MCF 10A (cell line): ENCODE data around the gene RAI14. TPM values are rescaled to one million over a fixed set of nuclear protein-coding genes. Genes with fewer than 3 reads are reported as not detected.

Source experiments
- BruUV-seq: library from RNA; stranded (reverse); fragments of 400-500 nt; replicated peaks from 2 replicates; lab custom pipeline; 2021; lab: Mats Ljungman, UMichigan
- CTCF ChIA-PET: fragments of 300-600 bp; sonication (Branson Sonifier 250); formaldehyde crosslinking; extraction: SDS; loops from one replicate; lab custom pipeline; 2021; ENCODE audit warnings: antibody characterized with exemption, inconsistent platforms; lab: Yijun Ruan, JAX
- POLR2A ChIA-PET: fragments of 300-600, 350-650 bp; sonication (Branson Sonifier 250); formaldehyde crosslinking; extraction: SDS; loops from one replicate; lab custom pipeline; 2020; ENCODE audit warnings: antibody characterized with exemption, inconsistent platforms; lab: Yijun Ruan, JAX
- DNase-seq: peaks from one replicate; pipeline ENCODE4 v3.0.0-alpha.2; 2018; ENCODE audit not compliant: unreplicated experiment
- H3K27ac Mint-ChIP-seq: one replicate; pipeline ENCODE4 v1.8.0; 2022; ENCODE audit warnings: mild to moderate bottlenecking, low read depth, mixed read lengths; ENCODE audit not compliant: unreplicated experiment
- H3K27me3 Mint-ChIP-seq: one replicate; pipeline ENCODE4 v1.8.0; 2022; ENCODE audit warnings: mixed read lengths; ENCODE audit not compliant: insufficient read depth, unreplicated experiment
- H3K36me3 Mint-ChIP-seq: one replicate; pipeline ENCODE4 v1.8.0; 2022; ENCODE audit warnings: mild to moderate bottlenecking, moderate library complexity, mixed read lengths; ENCODE audit not compliant: insufficient read depth, unreplicated experiment
- H3K4me1 Mint-ChIP-seq: one replicate; pipeline ENCODE4 v1.8.0; 2022; ENCODE audit warnings: mixed read lengths; ENCODE audit not compliant: insufficient read depth, unreplicated experiment
- H3K4me3 Mint-ChIP-seq: one replicate; pipeline ENCODE4 v1.8.0; 2022; ENCODE audit warnings: mild to moderate bottlenecking, moderate library complexity, mixed read lengths; ENCODE audit not compliant: unreplicated experiment
- H3K9me3 Mint-ChIP-seq: one replicate; pipeline ENCODE4 v1.8.0; 2022; ENCODE audit warnings: mixed read lengths; ENCODE audit not compliant: unreplicated experiment
- intact Hi-C: fragments of 100-400 bp; cut with micrococcal nuclease; formaldehyde crosslinking; loops from 2 replicates; pipeline ENCODE4 v1.14.1; 2022
- total RNA-seq: library from RNA; stranded (reverse); gene quantifications from 2 replicates; pipeline ENCODE4 v1.2.3, GENCODE V29; 2022
- TF ChIP-seq, protein P1 (sequence below): fragments of 200-600 bp; IDR thresholded peaks from one replicate; pipeline ENCODE4 v1.8.0; 2022; ENCODE audit warnings: antibody characterized with exemption, mild to moderate bottlenecking; ENCODE audit not compliant: unreplicated experiment

The RAI14 gene
- total RNA-seq, 1 experiment from 2014 or later: 47.6 TPM

DNA sequence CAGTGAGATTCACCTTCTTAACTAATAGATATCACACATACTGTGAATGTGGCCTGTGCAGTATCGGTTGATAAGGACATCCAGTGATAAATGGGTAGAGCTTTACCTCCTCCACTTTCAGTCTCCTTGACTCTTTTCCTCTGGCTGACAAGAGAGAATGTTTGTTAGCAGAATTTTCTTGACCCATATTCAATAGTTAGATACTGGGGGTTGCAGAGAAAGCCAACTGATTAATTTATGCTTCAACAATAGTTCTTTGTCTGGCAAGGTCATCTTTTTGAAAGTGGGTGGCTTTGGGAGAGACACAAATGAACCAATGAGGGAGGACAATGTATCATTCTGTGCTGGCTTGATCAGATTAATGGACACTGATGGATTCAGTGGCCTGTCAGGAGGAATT is 213.1 kb downstream of the RAI14 start:
- no peaks in the 10 kb centered on the region for H3K27me3 Mint-ChIP-seq
- H3K36me3 Mint-ChIP-seq: no peaks in the 10 kb centered on the region
- no TSS peak for BruUV-seq
- no peak overlapping the region for H3K4me3 Mint-ChIP-seq
- POLR2A ChIA-PET: interaction anchor here (0.5 to 1.1 kb wide), 2 partner anchors 27 to 28 kb away, joined by 3 read pairs; no protein-coding TSS in a partner anchor
- no peak for DNase-seq
- CTCF ChIA-PET: no interaction called here
- TF ChIP-seq, protein P1, sequence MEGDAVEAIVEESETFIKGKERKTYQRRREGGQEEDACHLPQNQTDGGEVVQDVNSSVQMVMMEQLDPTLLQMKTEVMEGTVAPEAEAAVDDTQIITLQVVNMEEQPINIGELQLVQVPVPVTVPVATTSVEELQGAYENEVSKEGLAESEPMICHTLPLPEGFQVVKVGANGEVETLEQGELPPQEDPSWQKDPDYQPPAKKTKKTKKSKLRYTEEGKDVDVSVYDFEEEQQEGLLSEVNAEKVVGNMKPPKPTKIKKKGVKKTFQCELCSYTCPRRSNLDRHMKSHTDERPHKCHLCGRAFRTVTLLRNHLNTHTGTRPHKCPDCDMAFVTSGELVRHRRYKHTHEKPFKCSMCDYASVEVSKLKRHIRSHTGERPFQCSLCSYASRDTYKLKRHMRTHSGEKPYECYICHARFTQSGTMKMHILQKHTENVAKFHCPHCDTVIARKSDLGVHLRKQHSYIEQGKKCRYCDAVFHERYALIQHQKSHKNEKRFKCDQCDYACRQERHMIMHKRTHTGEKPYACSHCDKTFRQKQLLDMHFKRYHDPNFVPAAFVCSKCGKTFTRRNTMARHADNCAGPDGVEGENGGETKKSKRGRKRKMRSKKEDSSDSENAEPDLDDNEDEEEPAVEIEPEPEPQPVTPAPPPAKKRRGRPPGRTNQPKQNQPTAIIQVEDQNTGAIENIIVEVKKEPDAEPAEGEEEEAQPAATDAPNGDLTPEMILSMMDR: no peak
- no peaks in the 10 kb centered on the region for H3K9me3 Mint-ChIP-seq
- H3K27ac Mint-ChIP-seq: no peak overlapping the region
- intact Hi-C loops: no loop called here
- H3K4me1 Mint-ChIP-seq: no peaks in the 10 kb centered on the region

DNA sequence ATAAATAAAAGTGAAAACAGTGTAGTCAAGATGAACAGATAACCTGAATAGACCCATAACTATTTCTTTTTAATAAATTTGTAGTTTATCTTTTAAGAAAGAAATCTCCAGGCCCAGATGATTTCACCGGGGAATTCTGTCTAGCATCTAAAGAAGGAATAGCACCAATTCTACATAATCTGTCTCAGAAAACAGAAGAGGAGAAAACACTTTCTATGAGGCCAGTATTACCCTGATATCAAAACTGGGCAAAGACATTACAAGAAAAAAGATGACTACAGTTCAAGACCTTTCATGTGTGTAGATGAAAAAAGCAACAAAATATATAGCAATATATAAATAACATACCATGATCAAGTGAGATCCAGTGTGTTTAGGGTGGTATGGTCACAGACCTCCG is 214.3 kb downstream of the RAI14 start:
- H3K4me1 Mint-ChIP-seq: no peaks in the 10 kb centered on the region
- no peak for DNase-seq
- H3K36me3 Mint-ChIP-seq: no peaks in the 10 kb centered on the region
- no peaks in the 10 kb centered on the region for H3K9me3 Mint-ChIP-seq
- no peak overlapping the region for H3K4me3 Mint-ChIP-seq
- TF ChIP-seq, protein P1: no peak
- no peak overlapping the region for H3K27ac Mint-ChIP-seq
- intact Hi-C loops: no loop called here
- no peaks in the 10 kb centered on the region for H3K27me3 Mint-ChIP-seq
- POLR2A ChIA-PET: no interaction called here
- no TSS peak for BruUV-seq
- CTCF ChIA-PET: interaction anchor here (1.1 kb wide), 2 partner anchors 333 to 384 kb away, joined by 3 to 8 read pairs; no protein-coding TSS in a partner anchor

DNA sequence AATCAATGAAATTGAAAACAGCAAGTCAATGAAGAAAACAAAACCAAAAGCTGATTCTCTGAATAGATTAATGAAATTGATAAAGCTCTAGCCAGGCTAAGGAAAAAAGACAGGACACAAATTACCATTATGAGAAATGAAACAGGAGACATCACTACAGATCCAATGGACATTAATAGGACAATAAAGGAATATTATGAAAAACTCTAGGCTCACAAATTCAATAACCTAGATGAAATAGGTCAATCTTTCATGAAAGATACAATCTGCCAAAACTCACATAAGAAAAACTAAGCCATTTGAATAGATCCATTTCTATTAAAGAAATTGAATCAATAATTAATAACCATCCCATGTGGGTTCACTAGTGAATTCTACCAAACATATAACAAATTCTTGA is 220.1 kb downstream of the RAI14 start:
- H3K4me1 Mint-ChIP-seq: no peaks in the 10 kb centered on the region
- intact Hi-C loops: no loop called here
- POLR2A ChIA-PET: interaction anchor here (0.7 to 1.5 kb wide), 2 partner anchors 11 to 340 kb away, joined by 3 to 4 read pairs; no protein-coding TSS in a partner anchor

DNA sequence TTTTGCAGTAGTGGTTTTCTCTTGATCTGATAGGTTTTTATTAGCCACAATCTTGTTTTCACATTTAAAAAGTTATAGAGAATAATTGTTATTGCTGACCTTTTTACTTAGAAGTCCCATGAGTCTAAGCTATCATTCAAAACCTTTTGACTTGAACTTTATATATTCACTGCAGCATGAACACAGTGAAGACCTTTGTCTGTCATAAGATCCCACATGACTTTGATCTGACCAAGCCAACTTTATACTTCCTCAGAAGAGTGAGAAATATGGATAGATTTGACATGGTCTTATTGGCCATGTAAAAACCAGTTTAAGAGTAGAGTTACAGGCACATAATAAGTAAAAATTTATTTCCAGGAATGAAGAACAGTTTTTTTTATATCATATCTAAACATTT is 225.1 kb downstream of the RAI14 start:
- H3K27ac Mint-ChIP-seq: no peak overlapping the region
- no peak for DNase-seq
- CTCF ChIA-PET: interaction anchor here (0.9 to 1.2 kb wide), 4 partner anchors 9 to 395 kb away, joined by 4 to 6 read pairs (median 4); no protein-coding TSS in a partner anchor
- no peaks in the 10 kb centered on the region for H3K4me1 Mint-ChIP-seq
- POLR2A ChIA-PET: interaction anchor here (0.6 kb wide), 1 partner anchor 34 kb away, joined by 4 read pairs; no protein-coding TSS in a partner anchor
- H3K9me3 Mint-ChIP-seq: no peaks in the 10 kb centered on the region
- intact Hi-C loops: no loop called here
- no peaks in the 10 kb centered on the region for H3K27me3 Mint-ChIP-seq
- TF ChIP-seq, protein P1: no peak
- H3K36me3 Mint-ChIP-seq: no peaks in the 10 kb centered on the region
- H3K4me3 Mint-ChIP-seq: no peak overlapping the region
- no TSS peak for BruUV-seq

More for the DNA sequence above, 220.1 kb downstream of the RAI14 start:
- BruUV-seq: no TSS peak
- Mint-ChIP-seq H3K4me3 (no peak overlapping the region), H3K36me3 (no peaks in the 10 kb centered on the region), H3K9me3 (no peaks in the 10 kb centered on the region), H3K27ac (no peak overlapping the region), H3K27me3 (no peaks in the 10 kb centered on the region)
- TF ChIP-seq, protein P1: no peak
- no peak for DNase-seq
- CTCF ChIA-PET: interaction anchor here (0.8 kb wide), 1 partner anchor 22 kb away, joined by 3 read pairs; no protein-coding TSS in a partner anchor

Other genes with a start within 250 kb of the RAI14 start
- 0.14 and 0.69 TPM in 2 replicates for gene TTC23L, start 182.8 kb downstream of the RAI14 start, total RNA-seq